Skin epidermis (tissue), 12 donors: Measurements from ENCODE around the gene SYNE1.

ENCODE experiments used
- H3K27ac ChIP-seq, 21 experiments: fragments of 200-600 bp; sonication (generic) in 11 of 21; one replicate each; pipeline ENCODE4 v1.5.0; 2020; ENCODE audit warnings: mild to moderate bottlenecking in 3 of 21, inconsistent platforms in 2 of 21, moderate library complexity in 2 of 21
- H3K4me3 ChIP-seq, 7 experiments: fragments of 200-600 bp; sonication (generic) in 2 of 7; one replicate each; pipeline ENCODE4 v1.5.0; 2020; ENCODE audit warnings: inconsistent platforms in 2 of 7, mild to moderate bottlenecking in 2 of 7, moderate library complexity in 1 of 7

The SYNE1 gene

GRCh38 chr6:152226119-152226518, 411.0 kb downstream of the SYNE1 start:
- no peak overlapping the region for H3K4me3 ChIP-seq
- no peak overlapping the region for H3K27ac ChIP-seq

GRCh38 chr6:152225241-152225934, 411.8 kb downstream of the SYNE1 start:
- Histone ChIP-seq H3K4me3 (no peak overlapping the region), H3K27ac (no peak overlapping the region)

- Histone ChIP-seq H3K4me3 (no peak overlapping the region), H3K27ac (no peak overlapping the region)
These were observed 413.5 kb downstream of the SYNE1 start for GRCh38 chr6:152223636-152224035.

GRCh38 chr6:152221806-152222628, 415.1 kb downstream of the SYNE1 start:
- Histone ChIP-seq H3K27ac (peak overlapping the region in 1 of 21 experiments; percentile 7), H3K4me3 (no peak overlapping the region)

GRCh38 chr6:152220786-152221185, 416.4 kb downstream of the SYNE1 start:
- Histone ChIP-seq H3K27ac (no peak overlapping the region), H3K4me3 (no peak overlapping the region)

GRCh38 chr6:152218887-152219286, 418.3 kb downstream of the SYNE1 start:
- H3K4me3 ChIP-seq, result no peak overlapping the region
- no peak overlapping the region for H3K27ac ChIP-seq

GRCh38 chr6:152212437-152212836, 424.7 kb downstream of the SYNE1 start:
- Histone ChIP-seq H3K27ac (no peak overlapping the region), H3K4me3 (no peak overlapping the region)

GRCh38 chr6:152209211-152209610, 428.0 kb downstream of the SYNE1 start:
- H3K27ac ChIP-seq, result no peak overlapping the region

GRCh38 chr6:152207915-152208714, 429.0 kb downstream of the SYNE1 start:
- no peak overlapping the region for H3K27ac ChIP-seq
- no peak overlapping the region for H3K4me3 ChIP-seq

More at GRCh38 chr6:152209211-152209610, 428.0 kb downstream of the SYNE1 start:
- no peak overlapping the region for H3K4me3 ChIP-seq

GRCh38 chr6:152206072-152206818, 430.9 kb downstream of the SYNE1 start:
- Histone ChIP-seq H3K4me3 (no peak overlapping the region), H3K27ac (no peak overlapping the region)

- no peak overlapping the region for H3K27ac ChIP-seq
These were observed 432.6 kb downstream of the SYNE1 start for GRCh38 chr6:152204591-152204990.

GRCh38 chr6:152201120-152201519, 436.0 kb downstream of the SYNE1 start:
- Histone ChIP-seq H3K27ac (no peak overlapping the region), H3K4me3 (no peak overlapping the region)

More at GRCh38 chr6:152204591-152204990, 432.6 kb downstream of the SYNE1 start:
- H3K4me3 ChIP-seq, result no peak overlapping the region

- Histone ChIP-seq H3K27ac (no peak overlapping the region), H3K4me3 (no peak overlapping the region)
These were observed 441.3 kb downstream of the SYNE1 start for GRCh38 chr6:152195896-152196295.

GRCh38 chr6:152189736-152190135, 447.4 kb downstream of the SYNE1 start:
- H3K27ac ChIP-seq, result no peak overlapping the region
- no peak overlapping the region for H3K4me3 ChIP-seq

- Histone ChIP-seq H3K27ac (no peak overlapping the region), H3K4me3 (no peak overlapping the region)
These were observed 449.2 kb downstream of the SYNE1 start for GRCh38 chr6:152188011-152188410.

GRCh38 chr6:152186840-152187239, 450.3 kb downstream of the SYNE1 start:
- Histone ChIP-seq H3K4me3 (no peak overlapping the region), H3K27ac (peak overlapping the region in 7 of 21 experiments; percentile 7 to 89 (median 37))

GRCh38 chr6:152184917-152185574, 452.1 kb downstream of the SYNE1 start:
- peak overlapping the region in 11 of 21 experiments; percentile 39 to 89 (median 68) for H3K27ac ChIP-seq

GRCh38 chr6:152184573-152184916, 452.6 kb downstream of the SYNE1 start:
- peak overlapping the region in 1 of 7 experiments; percentile 12 for H3K4me3 ChIP-seq
- H3K27ac ChIP-seq, result peak overlapping the region in 12 of 21 experiments; percentile 21 to 89 (median 66)

More at GRCh38 chr6:152184917-152185574, 452.1 kb downstream of the SYNE1 start:
- H3K4me3 ChIP-seq, result peak overlapping the region in 1 of 7 experiments; percentile 2

- no peak overlapping the region for H3K27ac ChIP-seq
- no peak overlapping the region for H3K4me3 ChIP-seq
These were observed 456.6 kb downstream of the SYNE1 start for GRCh38 chr6:152180601-152181000.
